Liver (tissue), 9 donors: ENCODE results near the gene DHX40. TPM values are rescaled to one million over a fixed set of nuclear protein-coding genes. Genes with fewer than 3 reads are reported as not detected.

Source experiments
- DNase-seq: peaks from one replicate; pipeline ENCODE4 v3.0.0-alpha.2; 2017; ENCODE audit warnings: low spot score
- H3K27ac ChIP-seq, 2 donors: one replicate each; pipeline ENCODE4 v1.7.0; 2013; ENCODE audit warnings: inconsistent platforms in 2 of 2, low read length in 2 of 2, control low read depth in 1 of 2, low read depth in 1 of 2, mild to moderate bottlenecking in 1 of 2
- H3K27me3 ChIP-seq, 4 donors: one replicate each; pipeline versions ENCODE4 v1.6.1 to v1.7.0; 2013; ENCODE audit warnings: low read length in 3 of 4, inconsistent platforms in 1 of 4, mild to moderate bottlenecking in 1 of 4, moderate library complexity in 1 of 4; ENCODE audit not compliant: control insufficient read depth in 4 of 4, insufficient read depth in 4 of 4
- H3K36me3 ChIP-seq, 4 donors: one replicate each; pipeline versions ENCODE4 v1.6.1 to v1.7.0; 2013; ENCODE audit warnings: low read length in 3 of 4, mild to moderate bottlenecking in 3 of 4, low read depth in 1 of 4, moderate library complexity in 1 of 4; ENCODE audit not compliant: control insufficient read depth in 4 of 4, insufficient read depth in 3 of 4
- H3K4me1 ChIP-seq, 4 donors: one replicate each; pipeline versions ENCODE4 v1.6.1 to v1.7.0; 2013; ENCODE audit warnings: low read length in 3 of 4, mild to moderate bottlenecking in 3 of 4, moderate library complexity in 1 of 4; ENCODE audit not compliant: control insufficient read depth in 4 of 4, insufficient read depth in 4 of 4
- H3K4me3 ChIP-seq, 3 donors: one replicate each; pipeline versions ENCODE4 v1.6.1 to v1.7.0; 2013; ENCODE audit warnings: low read length in 3 of 3, control low read depth in 1 of 3, low read depth in 1 of 3, mild to moderate bottlenecking in 1 of 3
- H3K9ac ChIP-seq, 2 donors: one replicate each; pipeline ENCODE4 v1.7.0; 2013; ENCODE audit warnings: low read length in 2 of 2, mild to moderate bottlenecking in 2 of 2, moderate library complexity in 2 of 2, control low read depth in 1 of 2, low read depth in 1 of 2
- H3K9me3 ChIP-seq, 4 donors: one replicate each; pipeline versions ENCODE4 v1.6.1 to v1.7.0; 2013; ENCODE audit warnings: low read length in 3 of 4; ENCODE audit not compliant: control insufficient read depth in 4 of 4
- ATF3 ChIP-seq: IDR thresholded peaks from 2 replicates; pipeline ENCODE4 v1.6.1; 2016; ENCODE audit warnings: antibody characterized with exemption
- EGR1 ChIP-seq, 2 donors: IDR thresholded peaks; 2 replicates each; pipeline ENCODE4 v1.6.1; 2016 to 2018; ENCODE audit warnings: antibody characterized with exemption in 2 of 2, low read depth in 2 of 2
- FOXA1 ChIP-seq: IDR thresholded peaks from 2 replicates; pipeline ENCODE4 v1.6.1; 2016; ENCODE audit warnings: antibody characterized with exemption
- GABPA ChIP-seq, 2 donors: IDR thresholded peaks in 1 of 2; conservative IDR thresholded peaks in 1 of 2; 2 replicates each; pipeline ENCODE4 v1.6.1; 2016; ENCODE audit warnings: antibody characterized with exemption in 2 of 2, mild to moderate bottlenecking in 1 of 2, moderate library complexity in 1 of 2
- HNF4A ChIP-seq, 2 donors: conservative IDR thresholded peaks; 2 replicates each; pipeline ENCODE4 v1.6.1; 2016; ENCODE audit warnings: antibody characterized with exemption in 2 of 2, mild to moderate bottlenecking in 2 of 2
- HNF4G ChIP-seq: IDR thresholded peaks from 2 replicates; pipeline ENCODE4 v1.6.1; 2016; ENCODE audit warnings: antibody characterized with exemption
- JUND ChIP-seq, 2 donors: IDR thresholded peaks; 2 replicates each; pipeline ENCODE4 v1.6.1; 2016; ENCODE audit warnings: antibody characterized with exemption in 2 of 2
- RAD21 ChIP-seq, 2 donors: IDR thresholded peaks; 2 replicates each; pipeline ENCODE4 v1.6.1; 2016; ENCODE audit warnings: antibody characterized with exemption in 2 of 2, mild to moderate bottlenecking in 2 of 2
- RXRA ChIP-seq, 2 donors: IDR thresholded peaks; 2 replicates each; pipeline ENCODE4 v1.6.1; 2017 to 2018; ENCODE audit warnings: antibody characterized with exemption in 2 of 2, mild to moderate bottlenecking in 1 of 2
- YY1 ChIP-seq: IDR thresholded peaks from 2 replicates; pipeline ENCODE4 v1.6.1; 2016; ENCODE audit warnings: antibody characterized with exemption, mild to moderate bottlenecking
- WGBS: extraction: QIAGEN DNeasy Blood & Tissue Kit; methylation state at CpG from one replicate; pipeline ENCODE4 v1.1.7; 2013; 5-methylcytosine and 5-hydroxymethylcytosine counted together
- polyA plus RNA-seq, 2 donors: library from polyadenylated mRNA; stranded (reverse) in 1 of 2; unstranded in 1 of 2; fragments of 200-250 nt in 1 of 2; fragments of >200 nt in 1 of 2; fragmentation: Nextera tagmentation in 1 of 2; extraction: Ambion mirVana in 1 of 2; gene quantifications; one replicate each; pipeline versions ENCODE4 v1.2.1 to v1.2.3, GENCODE V29; 2013 to 2015
- total RNA-seq, 2 donors: library from RNA; depleted of rRNA; stranded (reverse); fragments of >200 nt; gene quantifications; one replicate each; pipeline ENCODE4 v1.2.3, GENCODE V29; 2014
- TF ChIP-seq, protein P1 (sequence below): IDR thresholded peaks from 2 replicates; pipeline ENCODE4 v1.6.1; 2016; ENCODE audit warnings: antibody characterized with exemption, mild to moderate bottlenecking
- TF ChIP-seq, protein P2 (sequence below): IDR thresholded peaks from 2 replicates; pipeline ENCODE4 v1.6.1; 2016; ENCODE audit warnings: antibody characterized with exemption
- TF ChIP-seq, protein P3 (sequence below): fragments of 150-350 bp; IDR thresholded peaks from 2 replicates; pipeline ENCODE4 v1.5.1; 2017; ENCODE audit warnings: improper control_type of control experiment, low read depth, low read length; ENCODE audit not compliant: missing input control
- donor health status: healthy.
- donor health status: healthy.
- donor health status: healthy.
- donor health status: healthy.
- donor health status: healthy.

The DHX40 gene
- total and polyA plus RNA-seq, 4 donors = 3.8 to 20.7 (median 11.2) TPM

DNA sequence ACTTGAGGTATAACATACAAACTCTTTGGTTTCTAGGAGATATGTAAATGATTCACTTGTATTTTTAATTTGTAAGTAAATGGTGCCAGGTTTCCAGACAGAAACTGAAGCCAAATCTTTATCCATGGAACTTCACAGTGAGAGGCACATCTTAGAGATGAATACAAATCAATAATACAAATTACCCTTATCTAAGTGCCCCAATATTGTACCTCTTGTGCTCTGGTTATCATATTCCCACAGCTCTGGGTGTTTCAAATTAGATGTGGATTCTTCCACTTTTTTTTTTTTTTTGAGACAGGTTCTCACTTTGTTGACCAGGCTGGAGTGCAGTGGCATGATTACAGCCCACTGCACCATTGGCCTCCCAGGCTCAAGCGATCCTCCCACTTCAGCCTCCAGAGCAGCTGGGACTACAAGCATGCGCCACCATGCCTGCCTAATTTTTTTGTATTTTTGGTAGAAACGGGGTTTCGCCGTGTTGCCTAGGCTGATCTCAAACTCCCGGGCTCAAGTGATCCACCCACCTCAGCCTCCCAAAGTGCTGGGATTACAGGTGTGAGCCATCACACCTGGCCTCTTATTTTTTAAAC, 38.0 kb upstream of the DHX40 start (continued):
- TF ChIP-seq, protein P1, sequence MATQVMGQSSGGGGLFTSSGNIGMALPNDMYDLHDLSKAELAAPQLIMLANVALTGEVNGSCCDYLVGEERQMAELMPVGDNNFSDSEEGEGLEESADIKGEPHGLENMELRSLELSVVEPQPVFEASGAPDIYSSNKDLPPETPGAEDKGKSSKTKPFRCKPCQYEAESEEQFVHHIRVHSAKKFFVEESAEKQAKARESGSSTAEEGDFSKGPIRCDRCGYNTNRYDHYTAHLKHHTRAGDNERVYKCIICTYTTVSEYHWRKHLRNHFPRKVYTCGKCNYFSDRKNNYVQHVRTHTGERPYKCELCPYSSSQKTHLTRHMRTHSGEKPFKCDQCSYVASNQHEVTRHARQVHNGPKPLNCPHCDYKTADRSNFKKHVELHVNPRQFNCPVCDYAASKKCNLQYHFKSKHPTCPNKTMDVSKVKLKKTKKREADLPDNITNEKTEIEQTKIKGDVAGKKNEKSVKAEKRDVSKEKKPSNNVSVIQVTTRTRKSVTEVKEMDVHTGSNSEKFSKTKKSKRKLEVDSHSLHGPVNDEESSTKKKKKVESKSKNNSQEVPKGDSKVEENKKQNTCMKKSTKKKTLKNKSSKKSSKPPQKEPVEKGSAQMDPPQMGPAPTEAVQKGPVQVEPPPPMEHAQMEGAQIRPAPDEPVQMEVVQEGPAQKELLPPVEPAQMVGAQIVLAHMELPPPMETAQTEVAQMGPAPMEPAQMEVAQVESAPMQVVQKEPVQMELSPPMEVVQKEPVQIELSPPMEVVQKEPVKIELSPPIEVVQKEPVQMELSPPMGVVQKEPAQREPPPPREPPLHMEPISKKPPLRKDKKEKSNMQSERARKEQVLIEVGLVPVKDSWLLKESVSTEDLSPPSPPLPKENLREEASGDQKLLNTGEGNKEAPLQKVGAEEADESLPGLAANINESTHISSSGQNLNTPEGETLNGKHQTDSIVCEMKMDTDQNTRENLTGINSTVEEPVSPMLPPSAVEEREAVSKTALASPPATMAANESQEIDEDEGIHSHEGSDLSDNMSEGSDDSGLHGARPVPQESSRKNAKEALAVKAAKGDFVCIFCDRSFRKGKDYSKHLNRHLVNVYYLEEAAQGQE = no peak
- TF ChIP-seq EGR1 (IDR thresholded peaks at IDR 0.05; ENCODE audit: low read depth in 2 of 2) (no peak), YY1 (no peak), RAD21 (IDR thresholded peaks at IDR 0.05) (no peak), HNF4G (no peak), RXRA (IDR thresholded peaks at IDR 0.05) (no peak), HNF4A (conservative IDR thresholded peaks at IDR 0.05) (no peak)

- Histone ChIP-seq H3K9ac (no peak overlapping the region), H3K9me3 (no peaks in the 10 kb centered on the region), H3K36me3 (no peaks in the 10 kb centered on the region), H3K4me1 (no peaks in the 10 kb centered on the region), H3K27ac (no peak overlapping the region), H3K27me3 (no peaks in the 10 kb centered on the region), H3K4me3 (no peak overlapping the region)
- WGBS = 91% methylated on average over 1 of the region's 1 CpG
- TF ChIP-seq ATF3 (no peak), JUND (IDR thresholded peaks at IDR 0.05) (no peak), HNF4A (conservative IDR thresholded peaks at IDR 0.05) (no peak), EGR1 (IDR thresholded peaks at IDR 0.05; ENCODE audit: low read depth in 2 of 2) (no peak)
- TF ChIP-seq, protein P2, sequence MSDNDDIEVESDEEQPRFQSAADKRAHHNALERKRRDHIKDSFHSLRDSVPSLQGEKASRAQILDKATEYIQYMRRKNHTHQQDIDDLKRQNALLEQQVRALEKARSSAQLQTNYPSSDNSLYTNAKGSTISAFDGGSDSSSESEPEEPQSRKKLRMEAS = no peak
- TF ChIP-seq, protein P3, sequence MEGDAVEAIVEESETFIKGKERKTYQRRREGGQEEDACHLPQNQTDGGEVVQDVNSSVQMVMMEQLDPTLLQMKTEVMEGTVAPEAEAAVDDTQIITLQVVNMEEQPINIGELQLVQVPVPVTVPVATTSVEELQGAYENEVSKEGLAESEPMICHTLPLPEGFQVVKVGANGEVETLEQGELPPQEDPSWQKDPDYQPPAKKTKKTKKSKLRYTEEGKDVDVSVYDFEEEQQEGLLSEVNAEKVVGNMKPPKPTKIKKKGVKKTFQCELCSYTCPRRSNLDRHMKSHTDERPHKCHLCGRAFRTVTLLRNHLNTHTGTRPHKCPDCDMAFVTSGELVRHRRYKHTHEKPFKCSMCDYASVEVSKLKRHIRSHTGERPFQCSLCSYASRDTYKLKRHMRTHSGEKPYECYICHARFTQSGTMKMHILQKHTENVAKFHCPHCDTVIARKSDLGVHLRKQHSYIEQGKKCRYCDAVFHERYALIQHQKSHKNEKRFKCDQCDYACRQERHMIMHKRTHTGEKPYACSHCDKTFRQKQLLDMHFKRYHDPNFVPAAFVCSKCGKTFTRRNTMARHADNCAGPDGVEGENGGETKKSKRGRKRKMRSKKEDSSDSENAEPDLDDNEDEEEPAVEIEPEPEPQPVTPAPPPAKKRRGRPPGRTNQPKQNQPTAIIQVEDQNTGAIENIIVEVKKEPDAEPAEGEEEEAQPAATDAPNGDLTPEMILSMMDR = no peak
- no peak for DNase-seq
These were observed 37.5 kb upstream of the DHX40 start for GRCh38 chr17:59527931-59528330.

- no peaks in the 10 kb centered on the region for H3K9me3 ChIP-seq
- no peak overlapping the region for H3K9ac ChIP-seq
- no peak for DNase-seq
- WGBS = 94% methylated on average over 1 of the region's 1 CpG
- no peaks in the 10 kb centered on the region for H3K36me3 ChIP-seq
- no peaks in the 10 kb centered on the region for H3K27me3 ChIP-seq
- H3K4me3 ChIP-seq = no peak overlapping the region
- no peak overlapping the region for H3K27ac ChIP-seq
- no peaks in the 10 kb centered on the region for H3K4me1 ChIP-seq
- TF ChIP-seq, protein P2 = no peak
- TF ChIP-seq FOXA1 (no peak), GABPA (IDR thresholded peaks at IDR 0.05 in 1 of 2, conservative IDR thresholded peaks at IDR 0.05 in 1 of 2) (no peak), RAD21 (IDR thresholded peaks at IDR 0.05) (no peak), JUND (IDR thresholded peaks at IDR 0.05) (no peak), HNF4G (no peak), ATF3 (no peak)
- TF ChIP-seq, protein P1 = no peak
- TF ChIP-seq, protein P3 = no peak
These were observed 34.9 kb upstream of the DHX40 start for GRCh38 chr17:59530531-59530930.
